Calu3 (cell line): ENCODE data around the gene FBXO10. TPM values are rescaled to one million over a fixed set of nuclear protein-coding genes. Genes with fewer than 3 reads are reported as not detected.

Experiments
- BruUV-seq: library from RNA; stranded (reverse); fragments of 400-500 nt; replicated peaks from 2 replicates; lab custom pipeline; 2021; lab: Mats Ljungman, UMichigan
- CTCF ChIA-PET: fragments of 300-600 bp; sonication (Branson Sonifier 250); formaldehyde crosslinking; loops from one replicate; lab custom pipeline; 2022; ENCODE audit warnings: antibody characterized with exemption; lab: Charles Lee
- DNase-seq: peaks from one replicate; pipeline ENCODE4 v3.0.0; 2022
- H3K27ac Mint-ChIP-seq: one replicate; pipeline ENCODE4 v1.8.0; 2022; ENCODE audit warnings: mixed read lengths; ENCODE audit not compliant: unreplicated experiment
- H3K27me3 Mint-ChIP-seq: one replicate; pipeline ENCODE4 v1.8.0; 2022; ENCODE audit warnings: mixed read lengths; ENCODE audit not compliant: unreplicated experiment
- H3K36me3 Mint-ChIP-seq: one replicate; pipeline ENCODE4 v1.8.0; 2022; ENCODE audit warnings: mild to moderate bottlenecking, moderate library complexity, mixed read lengths; ENCODE audit not compliant: insufficient read depth, unreplicated experiment
- H3K4me1 Mint-ChIP-seq: one replicate; pipeline ENCODE4 v1.8.0; 2022; ENCODE audit warnings: mild to moderate bottlenecking, low read depth, mixed read lengths; ENCODE audit not compliant: unreplicated experiment
- H3K4me3 Mint-ChIP-seq: one replicate; pipeline ENCODE4 v1.8.0; 2022; ENCODE audit warnings: mild to moderate bottlenecking, low read depth, moderate library complexity, mixed read lengths; ENCODE audit not compliant: unreplicated experiment
- H3K9me3 Mint-ChIP-seq: one replicate; pipeline ENCODE4 v1.8.0; 2022; ENCODE audit warnings: low read depth, mixed read lengths; ENCODE audit not compliant: unreplicated experiment
- CTCF ChIP-seq: fragments of 200-600 bp; IDR thresholded peaks from one replicate; pipeline ENCODE4 v1.8.0; 2022; ENCODE audit warnings: antibody characterized with exemption; ENCODE audit not compliant: unreplicated experiment
- intact Hi-C: fragments of 100-400 bp; cut with micrococcal nuclease; formaldehyde crosslinking; loops from one replicate; pipeline ENCODE4 v1.10.0; 2022; ENCODE audit not compliant: unreplicated experiment
- total RNA-seq: library from RNA; stranded (reverse); gene quantifications from 2 replicates; pipeline ENCODE4 v1.2.3, GENCODE V29; 2022

FBXO10 gene
- total RNA-seq, 1 experiment from 2014 or later = 0.94 TPM

- no peaks in the 10 kb centered on the region for H3K4me1 Mint-ChIP-seq
- intact Hi-C loops = no loop called here
- peaks cover 5% of the 10 kb centered on the region for H3K36me3 Mint-ChIP-seq
- no peak for DNase-seq
- H3K9me3 Mint-ChIP-seq = no peaks in the 10 kb centered on the region
- H3K27ac Mint-ChIP-seq = no peak overlapping the region
- CTCF ChIA-PET = no interaction called here
- no peak for TF ChIP-seq CTCF
- no TSS peak for BruUV-seq
- no peak overlapping the region for H3K4me3 Mint-ChIP-seq
- H3K27me3 Mint-ChIP-seq = no peaks in the 10 kb centered on the region
These were observed 4.9 kb downstream of the FBXO10 start for GRCh38 chr9:37571282-37571681.

GRCh38 chr9:37566716-37567115 is 9.5 kb downstream of the FBXO10 start:
- BruUV-seq = no TSS peak
- Mint-ChIP-seq H3K27ac (no peak overlapping the region), H3K36me3 (no peaks in the 10 kb centered on the region), H3K9me3 (no peaks in the 10 kb centered on the region), H3K27me3 (no peaks in the 10 kb centered on the region), H3K4me1 (no peaks in the 10 kb centered on the region), H3K4me3 (no peak overlapping the region)
- intact Hi-C loops = no loop called here
- DNase-seq = no peak
- no peak for TF ChIP-seq CTCF
- CTCF ChIA-PET = no interaction called here

GRCh38 chr9:37565661-37566618 is 10.2 kb downstream of the FBXO10 start:
- BruUV-seq = no TSS peak
- Mint-ChIP-seq H3K4me3 (no peak overlapping the region), H3K27me3 (no peaks in the 10 kb centered on the region), H3K36me3 (no peaks in the 10 kb centered on the region), H3K9me3 (no peaks in the 10 kb centered on the region), H3K27ac (no peak overlapping the region), H3K4me1 (no peaks in the 10 kb centered on the region)
- no peak for DNase-seq
- TF ChIP-seq CTCF = no peak
- intact Hi-C loops = no loop called here
- CTCF ChIA-PET = interaction anchor here (0.6 kb wide), 1 partner anchor 653 kb away, joined by 3 read pairs; no protein-coding TSS in a partner anchor

GRCh38 chr9:37564916-37565315 is 11.3 kb downstream of the FBXO10 start:
- H3K27me3 Mint-ChIP-seq = no peaks in the 10 kb centered on the region
- DNase-seq = no peak
- no peak for TF ChIP-seq CTCF
- no peaks in the 10 kb centered on the region for H3K36me3 Mint-ChIP-seq
- H3K4me1 Mint-ChIP-seq = no peaks in the 10 kb centered on the region
- no TSS peak for BruUV-seq
- CTCF ChIA-PET = no interaction called here
- no peak overlapping the region for H3K4me3 Mint-ChIP-seq
- H3K9me3 Mint-ChIP-seq = no peaks in the 10 kb centered on the region
- intact Hi-C loops = no loop called here
- H3K27ac Mint-ChIP-seq = no peak overlapping the region
